Stimulated activated CD4-positive, alpha-beta T cell treated with anti-CD3 and anti-CD28 coated beads, Interleukin-1b, Interleukin-23, amount 100 ng/mL, for 4 hours (primary cell): ENCODE data around the gene GID8.

Experiments used
- DNase-seq, 2 donors: peaks; one replicate each; pipeline ENCODE4 v3.0.0-alpha.2; 2020; ENCODE audit warnings: low read depth in 2 of 2

GID8 gene

DNA sequence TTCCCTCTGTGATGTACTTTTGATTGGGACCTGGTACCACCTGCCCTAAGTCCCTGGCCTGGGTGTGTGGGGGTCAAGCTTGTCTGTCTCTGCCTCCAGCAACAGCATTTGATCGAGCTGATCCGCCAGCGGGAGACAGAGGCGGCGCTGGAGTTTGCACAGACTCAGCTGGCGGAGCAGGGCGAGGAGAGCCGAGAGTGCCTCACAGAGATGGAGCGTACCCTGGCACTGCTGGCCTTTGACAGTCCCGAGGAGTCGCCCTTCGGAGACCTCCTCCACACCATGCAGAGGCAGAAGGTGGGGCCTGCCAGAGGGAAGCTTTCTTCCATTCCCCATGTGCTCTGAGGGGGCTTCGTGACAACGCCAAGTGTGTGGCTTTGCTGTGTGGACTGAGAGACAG, 5.4 kb downstream of the GID8 start:
- DNase-seq = no peak

DNA sequence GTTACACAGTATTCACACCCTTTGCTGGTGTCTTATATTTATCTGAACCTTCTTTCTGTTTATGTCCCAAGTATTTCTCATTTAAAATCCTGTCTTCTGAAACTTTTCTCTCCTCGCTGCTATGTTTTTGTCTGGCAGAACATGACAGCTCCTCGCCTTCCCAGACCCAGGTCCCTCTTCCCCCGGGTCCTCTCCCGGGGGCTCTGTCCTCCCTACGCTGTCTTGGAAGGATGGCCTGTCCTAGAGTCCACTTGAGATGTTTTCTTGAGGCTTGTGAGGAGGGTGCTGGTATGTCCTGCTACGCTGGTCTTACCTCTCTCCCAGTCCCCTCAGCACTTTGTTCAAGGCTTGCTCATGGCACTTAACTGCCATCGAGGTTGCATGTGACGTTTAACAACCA, 6.2 kb downstream of the GID8 start:
- no peak for DNase-seq

DNA sequence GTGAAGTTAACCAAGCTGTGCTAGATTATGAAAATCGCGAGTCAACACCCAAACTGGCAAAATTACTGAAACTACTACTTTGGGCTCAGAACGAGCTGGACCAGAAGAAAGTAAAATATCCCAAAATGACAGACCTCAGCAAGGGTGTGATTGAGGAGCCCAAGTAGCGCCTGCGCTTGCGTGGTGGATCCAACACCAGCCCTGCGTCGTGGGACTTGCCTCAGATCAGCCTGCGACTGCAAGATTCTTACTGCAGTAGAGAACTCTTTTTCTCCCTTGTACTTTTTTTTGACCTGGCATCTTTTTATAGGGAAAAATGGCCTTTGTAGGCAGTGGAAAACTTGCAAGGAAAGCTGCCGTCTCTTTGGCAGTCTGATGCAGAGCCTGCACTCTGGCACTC, 6.8 kb downstream of the GID8 start:
- no peak for DNase-seq

DNA sequence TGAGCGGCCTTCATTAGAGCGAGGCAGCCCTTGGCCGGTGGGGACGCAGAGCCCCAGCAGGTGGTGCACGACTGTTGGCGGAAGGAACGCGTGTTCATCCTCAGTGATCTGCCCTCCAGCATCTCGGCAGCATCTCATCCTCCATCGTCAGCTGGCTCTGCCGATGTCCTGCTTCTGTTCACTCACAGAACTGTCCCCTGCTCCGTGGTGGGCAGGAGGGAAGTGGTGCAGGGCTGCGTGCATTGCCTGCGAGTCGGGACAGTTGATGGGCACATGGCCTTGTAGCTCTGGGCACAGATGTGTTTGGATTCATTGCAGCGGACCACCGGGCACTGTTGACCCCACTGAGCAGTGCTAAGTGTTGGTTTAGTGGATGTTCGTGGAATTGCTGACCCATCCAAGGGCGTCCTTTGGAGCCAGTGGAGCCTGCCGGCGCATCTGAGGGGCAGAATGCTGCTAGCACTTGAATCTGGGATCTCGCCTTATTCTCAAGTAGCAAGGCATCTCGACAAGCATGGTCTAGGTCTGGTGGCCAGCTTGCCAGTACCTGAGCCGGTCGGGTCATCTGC, 7.9 kb downstream of the GID8 start:
- no peak for DNase-seq

DNA sequence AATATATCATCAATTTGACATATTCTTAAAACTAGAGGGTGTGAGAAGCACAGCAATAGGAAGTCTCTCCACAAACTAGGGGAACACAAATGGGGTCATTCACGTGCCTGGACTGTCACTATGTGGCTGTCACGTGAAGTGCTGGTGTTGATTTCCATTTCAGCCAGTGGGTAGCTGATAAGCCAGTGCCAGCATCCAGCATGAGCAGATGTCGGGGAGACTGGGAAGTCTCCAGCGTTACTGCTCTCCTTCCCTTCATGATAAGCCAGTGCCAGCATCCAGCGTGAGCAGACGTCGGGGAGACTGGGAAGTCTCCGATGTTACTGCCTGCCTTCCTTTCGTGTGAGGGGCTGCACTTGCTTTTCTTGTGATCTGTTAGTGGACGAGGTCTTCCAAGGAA, 9.0 kb downstream of the GID8 start:
- DNase-seq = no peak

DNA sequence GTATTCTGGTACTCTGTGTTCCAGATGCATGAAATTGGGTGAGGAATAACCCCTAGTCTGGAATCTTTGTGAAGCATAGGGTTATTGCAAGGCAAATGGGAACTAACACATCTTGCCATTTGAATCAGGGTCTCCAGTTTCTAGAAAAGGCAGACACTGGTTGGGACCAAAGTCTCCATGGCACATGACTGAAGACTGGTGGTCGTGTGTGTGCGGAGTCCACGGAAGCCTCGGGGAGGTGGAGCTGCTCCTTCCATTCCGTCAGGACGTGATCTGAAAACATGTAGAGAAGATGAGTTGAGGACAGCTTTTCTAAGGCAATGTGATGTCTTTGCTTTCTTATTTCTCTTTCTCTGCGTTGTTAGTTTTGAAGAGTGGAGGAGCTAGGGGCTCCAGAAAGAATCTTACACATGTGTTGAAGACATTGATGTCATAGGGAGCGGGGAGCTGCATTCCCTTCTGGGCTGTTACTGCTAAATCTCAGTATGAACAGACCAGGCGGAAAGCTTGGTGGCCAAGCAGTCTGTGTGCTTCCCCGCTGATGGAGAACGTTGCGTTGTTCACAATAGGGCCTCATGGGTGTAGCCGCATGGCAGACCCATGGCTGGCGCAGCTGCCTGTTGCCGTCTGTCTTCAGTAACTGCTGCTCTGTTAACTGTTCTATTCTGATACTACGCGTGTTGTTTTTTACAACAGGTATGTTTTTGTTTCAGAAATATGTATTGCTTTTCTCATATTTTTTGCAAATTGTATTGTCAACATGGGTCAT, 9.8 kb downstream of the GID8 start:
- no peak for DNase-seq

DNA sequence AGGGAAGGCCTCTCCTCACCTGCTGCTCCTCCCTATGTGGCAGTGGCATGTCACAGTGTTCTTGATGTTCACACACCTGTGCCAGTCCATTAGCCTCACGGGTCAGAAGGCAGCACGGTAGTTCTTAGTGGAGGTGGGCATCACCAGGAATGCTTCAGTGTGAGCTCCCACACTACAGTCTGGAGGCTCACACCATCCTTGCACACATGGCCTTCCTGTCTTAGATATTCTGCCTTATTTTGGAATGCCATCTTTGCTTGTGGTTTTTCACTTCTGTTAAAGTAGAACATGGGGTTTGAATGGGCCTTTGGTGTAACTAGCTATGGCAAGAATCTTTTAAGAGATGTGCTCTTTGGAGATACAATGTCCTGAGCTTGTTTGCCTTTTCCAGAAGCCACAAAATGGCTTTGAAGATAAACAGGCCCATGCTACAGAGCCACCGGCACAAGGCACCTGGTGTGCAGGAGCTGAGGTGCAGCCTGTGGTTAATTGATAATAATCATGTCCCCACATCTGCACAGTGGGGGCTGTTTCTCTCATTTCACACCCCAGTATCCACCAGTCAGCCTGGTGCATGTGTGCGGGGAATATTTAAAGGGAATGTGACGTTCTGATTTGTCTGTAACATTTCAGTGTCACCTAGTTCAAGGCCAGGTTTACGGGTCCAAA, 11.3 kb downstream of the GID8 start:
- no peak for DNase-seq

DNA sequence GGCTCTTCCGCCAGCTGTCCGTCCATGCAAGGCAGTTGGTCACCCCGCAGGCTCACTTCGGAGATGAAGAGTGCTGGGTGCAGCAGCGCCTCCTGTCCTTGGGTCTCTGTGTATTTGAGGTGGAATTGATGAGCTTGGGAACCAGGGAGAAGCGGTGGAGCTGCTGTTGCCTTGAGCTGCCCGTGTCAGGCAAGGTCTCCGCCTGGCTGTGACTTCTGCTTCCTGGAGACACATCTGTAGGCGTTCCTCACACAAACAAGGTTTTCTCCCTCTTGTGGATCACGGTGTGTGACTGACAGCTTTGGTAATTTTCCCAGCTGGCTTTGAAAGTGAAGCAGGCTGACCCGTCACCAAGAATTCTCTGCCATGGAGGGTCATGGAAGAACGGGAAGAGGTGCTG, 12.0 kb downstream of the GID8 start:
- no peak for DNase-seq

DNA sequence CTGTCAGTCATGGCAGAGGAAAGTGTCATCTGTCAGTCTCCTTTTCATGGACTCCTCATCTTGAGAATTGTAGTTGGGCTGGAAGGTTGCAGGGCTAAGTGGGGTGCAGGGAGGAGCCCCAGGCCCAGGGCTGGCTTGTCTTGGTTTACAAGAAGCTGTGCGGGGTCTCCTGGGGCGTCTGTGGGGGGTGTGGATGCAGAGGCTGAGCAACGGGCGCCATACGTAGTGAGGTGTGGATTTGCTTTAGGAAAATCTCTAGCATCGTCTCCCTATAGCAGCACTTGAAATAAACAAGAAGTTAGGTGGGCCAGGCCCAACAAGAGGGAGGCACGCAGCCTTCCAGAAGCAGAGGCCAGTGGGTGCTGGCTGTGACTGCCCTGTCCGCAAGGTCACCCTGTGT, 12.8 kb downstream of the GID8 start:
- DNase-seq = no peak

DNA sequence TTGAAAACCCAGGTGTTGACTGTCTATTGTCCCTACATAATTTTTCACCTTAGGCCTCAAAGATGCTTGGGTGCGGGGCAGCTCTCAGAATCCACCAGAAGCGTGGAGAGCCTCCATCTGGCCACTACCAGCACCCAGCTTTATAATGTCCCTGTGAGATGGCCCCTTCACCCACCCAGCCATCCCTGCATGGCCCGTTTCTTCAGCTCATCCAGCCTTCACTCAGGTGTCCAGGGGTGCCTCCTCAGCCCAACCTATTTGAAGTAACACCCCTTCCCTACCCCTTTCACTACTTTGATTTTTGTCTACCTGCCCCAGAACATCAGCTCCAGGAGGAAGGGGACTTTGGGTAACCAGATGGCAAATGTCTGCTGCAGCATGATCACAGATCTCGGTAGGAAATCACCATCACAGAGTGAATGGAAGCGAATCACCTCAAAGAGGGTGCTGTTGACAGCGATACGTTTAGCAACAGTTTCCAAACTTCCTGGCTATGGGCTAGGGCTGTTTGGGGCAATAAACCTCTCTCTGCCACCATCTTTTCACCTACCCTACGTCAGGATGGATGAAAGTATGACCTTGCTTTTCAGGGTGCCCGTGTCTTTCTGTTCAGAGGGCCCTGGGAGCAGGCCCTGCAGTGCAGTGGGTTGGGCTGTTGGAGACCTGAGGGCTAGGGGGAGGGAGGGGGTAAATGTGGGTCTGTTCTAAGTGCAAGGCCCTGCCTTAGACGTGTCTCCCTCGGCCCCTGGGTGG, 13.4 kb downstream of the GID8 start:
- DNase-seq = no peak

DNA sequence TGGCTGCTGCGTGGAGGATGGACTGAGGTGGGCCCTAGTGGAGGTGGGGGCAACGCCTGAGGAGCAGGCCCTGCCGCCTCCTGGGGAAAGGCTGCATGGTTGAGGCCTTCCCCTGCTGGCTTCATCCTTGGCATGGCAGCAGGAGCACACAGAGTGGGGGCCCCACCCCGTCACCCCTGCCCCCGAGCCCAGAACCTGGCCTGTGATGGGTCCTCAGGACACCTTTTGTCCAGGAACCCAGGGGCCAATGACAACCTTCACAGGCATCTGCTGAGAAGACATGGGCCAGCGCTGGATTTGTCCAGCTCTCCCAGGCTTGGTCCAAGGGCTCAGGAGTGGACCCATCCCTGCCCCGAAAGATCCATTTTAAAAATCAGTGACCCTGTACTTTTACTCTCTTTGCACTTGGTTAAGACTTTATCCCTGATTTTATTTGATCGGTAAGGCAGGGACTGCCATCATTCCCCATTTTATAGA, 14.0 kb downstream of the GID8 start:
- DNase-seq = no peak

DNA sequence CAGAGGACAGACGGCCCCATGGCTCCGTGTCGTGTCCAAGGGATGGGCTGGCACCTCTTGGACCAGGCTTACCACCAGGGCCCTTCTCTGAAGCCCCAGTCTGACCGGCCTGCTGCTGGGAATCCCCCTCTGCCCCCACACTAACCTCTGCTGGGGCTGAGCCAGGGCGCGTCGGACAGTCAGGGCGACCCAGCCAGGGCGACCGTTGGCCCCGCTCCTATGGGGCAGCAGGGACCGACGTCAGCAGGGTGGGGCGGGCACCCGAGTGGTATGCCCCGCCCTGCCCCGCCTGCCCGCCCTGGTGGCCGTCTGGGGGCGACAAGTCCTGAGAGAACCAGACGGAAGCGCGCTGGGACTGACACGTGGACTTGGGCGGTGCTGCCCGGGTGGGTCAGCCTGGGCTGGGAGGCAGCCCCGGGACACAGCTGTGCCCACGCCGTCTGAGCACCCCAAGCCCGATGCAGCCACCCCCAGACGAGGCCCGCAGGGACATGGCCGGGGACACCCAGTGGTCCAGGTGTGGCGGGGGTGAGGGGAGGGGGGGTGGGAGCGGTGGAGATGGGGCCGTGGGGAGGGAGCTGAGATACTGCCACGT, 14.5 kb downstream of the GID8 start, which contains the start of gene SLC17A9:
Gene SLC17A9 (plus strand): TSS at position 337 of the 595 bp plus-strand sequence. CDS start 122 bp downstream, at position 459.
- peak in 1 of 2 donors; percentile 29 for DNase-seq

DNA sequence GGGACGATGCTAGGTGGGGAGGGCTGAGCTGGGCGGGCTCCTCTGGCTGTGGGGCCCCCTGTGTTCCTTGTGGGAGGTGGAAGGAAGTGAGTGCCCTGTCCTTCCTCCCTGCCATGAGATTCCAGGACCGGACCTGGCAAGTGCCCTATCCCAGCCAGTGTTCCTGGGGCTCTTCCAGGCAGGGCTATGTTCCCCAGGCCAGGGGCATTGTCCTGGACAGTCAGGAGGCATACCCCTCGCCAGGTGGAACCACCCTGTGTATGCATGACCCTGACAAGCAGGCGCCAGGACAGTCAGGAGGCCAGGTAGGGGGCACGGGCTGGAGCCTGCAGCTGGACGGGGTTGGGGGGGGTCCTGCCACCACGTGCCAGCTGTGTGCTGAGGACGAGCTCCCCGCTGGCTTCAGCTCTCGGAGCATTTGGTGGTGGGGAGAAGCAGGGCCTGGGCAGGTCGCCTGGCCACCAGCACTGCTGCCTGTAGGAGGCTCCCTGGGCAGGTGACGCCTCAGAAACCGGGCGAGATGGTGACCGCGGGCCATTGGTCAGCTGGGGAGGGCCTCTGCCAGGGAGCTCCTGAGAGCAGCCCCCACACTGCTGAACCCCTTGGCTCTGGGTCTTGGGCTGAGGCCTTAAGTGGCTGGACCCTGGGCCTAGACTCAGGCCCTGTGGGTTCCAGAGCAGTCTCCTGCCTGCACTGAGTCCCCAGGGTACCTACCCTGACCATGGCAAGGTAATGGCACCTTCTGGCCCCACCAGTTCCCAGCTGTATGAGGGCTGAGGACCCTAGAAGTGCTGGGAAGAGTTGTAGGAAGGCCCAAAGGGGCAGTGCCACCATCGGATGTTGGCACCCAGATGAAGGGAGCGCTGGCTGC, 15.3 kb downstream of the GID8 start:
- DNase-seq = no peak

DNA sequence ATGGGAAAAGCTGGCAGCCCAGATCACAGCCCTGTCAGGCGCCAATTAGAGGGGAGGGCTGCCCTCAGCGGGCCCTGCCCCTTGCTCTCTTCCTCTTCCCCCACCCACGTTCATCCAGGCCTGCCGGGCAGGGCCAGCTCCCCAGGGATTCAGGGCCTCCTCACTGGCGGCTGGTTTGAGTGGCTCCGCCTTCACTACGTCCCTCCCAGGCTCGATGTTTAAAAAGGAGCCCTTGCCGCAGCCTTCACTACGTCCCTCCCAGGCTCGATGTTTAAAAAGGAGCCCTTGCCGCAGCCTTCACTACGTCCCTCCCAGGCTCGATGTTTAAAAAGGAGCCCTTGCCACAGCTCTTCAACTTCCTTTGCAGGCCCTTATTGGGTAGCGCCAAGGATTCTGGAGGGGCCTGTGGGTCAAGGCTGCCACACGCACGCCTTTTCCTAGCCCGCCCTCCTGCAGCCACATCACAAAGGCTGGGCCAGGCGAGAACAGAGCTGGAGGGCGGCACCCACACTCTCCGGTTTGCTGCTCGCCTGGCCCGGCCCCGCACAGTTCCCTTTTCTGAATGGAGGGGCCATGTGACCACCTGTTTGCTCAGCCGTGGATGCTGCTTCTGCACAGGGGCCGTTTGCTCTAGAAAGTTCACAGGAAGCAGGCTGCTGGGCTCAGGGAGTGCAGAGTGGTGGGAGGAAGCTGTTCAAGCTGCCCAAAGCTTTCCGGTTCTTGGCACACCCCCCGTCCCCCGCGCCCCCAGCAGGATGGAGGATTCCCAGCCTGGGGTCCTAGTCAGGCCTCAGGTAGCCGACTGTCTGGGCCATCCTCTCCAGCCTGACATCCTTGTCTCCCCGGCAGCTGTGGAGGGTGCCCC, 16.1 kb downstream of the GID8 start:
- DNase-seq = peak in 1 of 2 donors; percentile 27

DNA sequence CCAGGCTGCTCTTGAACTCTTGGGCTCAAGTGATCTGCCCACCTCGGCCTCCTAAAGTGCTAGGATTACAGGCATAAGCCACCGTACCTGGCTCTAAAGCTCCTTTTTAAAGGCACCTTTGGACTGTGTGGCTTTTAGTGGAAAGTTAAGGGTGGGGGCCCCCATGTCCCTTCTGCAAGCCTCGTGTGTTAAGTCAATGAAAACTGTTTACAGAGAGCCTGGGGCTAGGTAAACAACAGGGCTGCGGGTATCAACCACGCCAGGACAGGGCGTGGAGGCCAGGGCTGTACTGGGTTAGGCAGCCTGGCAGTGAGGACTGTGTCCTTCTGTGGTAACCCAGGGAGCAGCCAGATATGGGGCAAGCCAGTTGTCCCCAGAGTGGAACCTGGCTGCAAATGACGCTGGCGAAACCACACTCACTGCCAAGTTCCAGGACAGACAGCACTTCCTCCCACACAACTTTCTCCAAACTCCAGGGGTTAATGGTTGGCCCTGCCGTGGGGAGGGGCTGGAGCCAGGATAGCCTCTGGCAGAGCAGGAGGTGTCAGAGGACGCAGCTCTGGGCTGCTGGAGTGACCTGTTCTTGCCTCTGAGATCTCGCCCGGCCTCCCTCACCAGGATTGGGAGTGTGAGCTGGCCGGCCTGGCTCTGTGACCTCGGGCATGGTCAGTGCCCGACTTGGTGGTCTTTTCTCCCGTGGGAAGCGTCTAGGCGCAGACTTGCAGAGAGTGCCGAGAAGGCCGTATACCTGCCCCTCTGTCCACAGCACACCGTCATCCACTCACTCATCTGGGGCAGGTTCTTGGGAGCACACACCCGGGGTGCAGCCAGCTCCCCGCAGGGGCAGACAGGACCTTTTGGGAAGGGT, 17.8 kb downstream of the GID8 start:
- DNase-seq = no peak

DNA sequence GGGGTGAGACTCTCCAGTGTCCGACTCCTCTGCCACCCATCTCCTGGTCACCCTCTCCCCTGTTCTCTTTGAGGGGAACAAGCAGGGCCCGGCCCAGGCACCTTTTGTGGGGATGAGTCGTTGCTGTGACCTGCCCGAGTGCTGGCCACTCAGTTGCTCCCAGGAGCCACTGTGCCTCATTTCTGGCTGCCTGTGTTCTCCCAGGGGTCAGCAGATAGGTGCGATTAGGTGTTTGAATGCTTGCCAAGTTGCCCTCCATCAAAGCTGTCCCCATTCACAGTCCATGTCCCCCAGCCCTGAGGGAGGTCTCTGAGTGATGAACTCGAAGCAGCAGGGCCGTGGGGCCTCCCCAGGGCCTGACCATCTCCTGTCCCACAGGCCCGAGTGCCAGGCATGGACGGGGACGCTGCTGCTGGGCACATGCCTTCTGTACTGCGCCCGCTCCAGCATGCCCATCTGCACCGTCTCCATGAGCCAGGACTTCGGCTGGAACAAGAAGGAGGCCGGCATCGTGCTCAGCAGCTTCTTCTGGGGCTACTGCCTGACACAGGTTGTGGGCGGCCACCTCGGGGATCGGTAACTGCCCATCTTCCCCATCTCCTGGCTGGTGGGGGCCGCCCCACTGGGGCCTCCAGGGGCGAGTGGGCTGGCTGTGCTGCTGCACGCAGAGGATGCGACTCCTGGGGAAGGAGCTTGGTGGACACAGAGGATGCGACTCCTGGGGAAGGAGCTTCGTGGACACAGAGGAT, 18.6 kb downstream of the GID8 start:
- DNase-seq = no peak

DNA sequence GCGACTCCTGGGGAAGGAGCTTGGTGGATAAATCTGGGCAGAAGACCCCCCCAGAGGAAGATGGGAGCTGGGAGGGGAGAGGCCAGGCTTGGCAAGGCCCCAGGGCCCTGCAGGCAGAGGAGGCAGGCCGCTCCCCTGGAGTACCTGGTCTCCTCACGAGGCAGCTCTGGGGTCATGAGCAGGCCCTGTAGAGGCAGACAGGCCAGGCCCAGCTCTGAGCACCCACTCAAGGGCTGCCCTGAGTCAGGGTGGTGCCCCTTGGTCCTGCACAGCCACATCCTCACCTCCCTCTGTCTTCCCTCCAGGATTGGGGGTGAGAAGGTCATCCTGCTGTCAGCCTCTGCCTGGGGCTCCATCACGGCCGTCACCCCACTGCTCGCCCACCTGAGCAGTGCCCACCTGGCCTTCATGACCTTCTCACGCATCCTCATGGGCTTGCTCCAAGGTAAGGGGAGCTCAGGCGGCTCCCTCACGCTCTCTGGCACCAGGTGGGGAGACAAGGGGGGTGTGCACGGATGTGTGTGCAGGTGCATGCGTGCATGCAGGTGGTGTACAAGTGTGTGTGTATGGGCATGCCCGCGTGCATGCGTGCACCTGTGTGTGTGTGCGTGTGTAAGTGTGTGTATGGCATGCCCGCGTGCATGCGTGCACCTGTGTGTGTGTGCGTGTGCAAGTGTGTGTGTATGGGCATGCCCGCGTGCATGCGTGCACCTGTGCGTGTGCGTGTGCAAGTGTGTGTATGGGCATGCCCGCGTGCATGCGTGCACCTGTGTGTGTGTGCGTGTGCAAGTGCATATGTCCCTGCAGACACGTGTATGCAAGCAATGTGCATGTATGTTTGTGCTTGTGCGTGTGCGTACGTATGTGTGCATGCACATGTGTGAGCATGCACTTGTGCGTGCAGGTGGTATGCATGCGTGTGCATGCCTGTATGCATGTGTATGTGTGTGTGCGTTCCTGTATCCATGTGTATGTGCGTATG, 19.5 kb downstream of the GID8 start:
- DNase-seq = no peak
